Measurements from ENCODE around the gene ANO4.

Gene ANO4

GRCh38 chr12:100823963-100824362 lies 29.4 kb downstream of the ANO4 start:
- DNase-seq (ENCODE audit: low read depth), result no peak
- TF ChIP-seq CTCF (IDR thresholded peaks at IDR 0.05; ENCODE audit: control insufficient read depth, insufficient read depth, low read depth, low read length, missing control alignments), result no peak
- no peak overlapping the region for H3K4me3 ChIP-seq (ENCODE audit: control insufficient read depth, low read depth, low read length)

- DNase-seq (ENCODE audit: low read depth), result no peak
These were observed 29.9 kb downstream of the ANO4 start for GRCh38 chr12:100824476-100824875.

GRCh38 chr12:100826323-100826722 lies 31.7 kb downstream of the ANO4 start:
- H3K4me3 ChIP-seq (ENCODE audit: control insufficient read depth, low read depth, low read length), result no peak overlapping the region
- TF ChIP-seq CTCF (IDR thresholded peaks at IDR 0.05; ENCODE audit: control insufficient read depth, insufficient read depth, low read depth, low read length, missing control alignments), result no peak
- no peak for DNase-seq (ENCODE audit: low read depth)

More at GRCh38 chr12:100824476-100824875, 29.9 kb downstream of the ANO4 start:
- no peak overlapping the region for H3K4me3 ChIP-seq (ENCODE audit: control insufficient read depth, low read depth, low read length)
- no peak for TF ChIP-seq CTCF (IDR thresholded peaks at IDR 0.05; ENCODE audit: control insufficient read depth, insufficient read depth, low read depth, low read length, missing control alignments)

- DNase-seq (ENCODE audit: low read depth), result peak; percentile 14
- H3K4me3 ChIP-seq (ENCODE audit: control insufficient read depth, low read depth, low read length), result no peak overlapping the region
- peak; percentile 83 for TF ChIP-seq CTCF (IDR thresholded peaks at IDR 0.05; ENCODE audit: control insufficient read depth, insufficient read depth, low read depth, low read length, missing control alignments)
These were observed 33.4 kb downstream of the ANO4 start for GRCh38 chr12:100827901-100828520.

GRCh38 chr12:100830003-100830795 lies 35.6 kb downstream of the ANO4 start:
- no peak for DNase-seq (ENCODE audit: low read depth)

GRCh38 chr12:100833282-100833681 lies 38.7 kb downstream of the ANO4 start:
- no peak for DNase-seq (ENCODE audit: low read depth)
- no peak for TF ChIP-seq CTCF (IDR thresholded peaks at IDR 0.05; ENCODE audit: control insufficient read depth, insufficient read depth, low read depth, low read length, missing control alignments)
- no peak overlapping the region for H3K4me3 ChIP-seq (ENCODE audit: control insufficient read depth, low read depth, low read length)

More at GRCh38 chr12:100830003-100830795, 35.6 kb downstream of the ANO4 start:
- no peak for TF ChIP-seq CTCF (IDR thresholded peaks at IDR 0.05; ENCODE audit: control insufficient read depth, insufficient read depth, low read depth, low read length, missing control alignments)
- no peak overlapping the region for H3K4me3 ChIP-seq (ENCODE audit: control insufficient read depth, low read depth, low read length)
